Upper lobe of right lung (tissue), 1 donor: ENCODE measurements around the gene AHDC1. TPM values are rescaled to one million over a fixed set of nuclear protein-coding genes. Genes with fewer than 3 reads are reported as not detected.
A peak's percentile ranks its signal among the peaks of the same experiment; 100 is the strongest.

Source experiments
- ATAC-seq: fragments of 200-7000 bp; cut with Tn5 transposase; one replicate; pipeline ENCODE4 v1.9.1; 2020; ENCODE audit warnings: mild to moderate bottlenecking, moderate library complexity
- DNase-seq: peaks from one replicate; pipeline ENCODE4 v3.0.0-alpha.2; 2020
- H3K27ac ChIP-seq: fragments of 200-600 bp; one replicate; pipeline ENCODE4 v1.8.0; 2022
- H3K27me3 ChIP-seq: fragments of 200-600 bp; one replicate; pipeline ENCODE4 v1.8.0; 2022; ENCODE audit warnings: mild to moderate bottlenecking
- H3K36me3 ChIP-seq: fragments of 200-600 bp; one replicate; pipeline ENCODE4 v1.8.0; 2022
- H3K4me1 ChIP-seq: fragments of 200-600 bp; one replicate; pipeline ENCODE4 v1.8.0; 2022
- H3K4me3 ChIP-seq: fragments of 200-600 bp; one replicate; pipeline ENCODE4 v1.8.0; 2022; ENCODE audit warnings: mild to moderate bottlenecking
- H3K9me3 ChIP-seq: fragments of 200-600 bp; one replicate; pipeline ENCODE4 v1.8.0; 2022
- CTCF ChIP-seq: fragments of 200-600 bp; IDR thresholded peaks from one replicate; pipeline ENCODE4 v1.8.0; 2022; ENCODE audit warnings: antibody characterized with exemption
- intact Hi-C: fragments of 100-400 bp; cut with DNase I; formaldehyde crosslinking; loops from one replicate; pipeline ENCODE4 v1.11.0; 2022
- long read RNA-seq: library from polyadenylated mRNA; unstranded; transcript quantifications from one replicate; pipeline ENCODE4 v2.0.0, GENCODE V29; 2021
- total RNA-seq: library from RNA; stranded (reverse); fragmentation: NEBNext Ultra II Directional; extraction: Animal tissue kit (Norgen Biotek cat#: 25700); gene quantifications from one replicate; pipeline ENCODE4 v1.2.1, GENCODE V29; 2021
- donor health status: DM: no; HTN: yes; CAD: no; lungs with severe emphysema.

AHDC1 gene, protein sequence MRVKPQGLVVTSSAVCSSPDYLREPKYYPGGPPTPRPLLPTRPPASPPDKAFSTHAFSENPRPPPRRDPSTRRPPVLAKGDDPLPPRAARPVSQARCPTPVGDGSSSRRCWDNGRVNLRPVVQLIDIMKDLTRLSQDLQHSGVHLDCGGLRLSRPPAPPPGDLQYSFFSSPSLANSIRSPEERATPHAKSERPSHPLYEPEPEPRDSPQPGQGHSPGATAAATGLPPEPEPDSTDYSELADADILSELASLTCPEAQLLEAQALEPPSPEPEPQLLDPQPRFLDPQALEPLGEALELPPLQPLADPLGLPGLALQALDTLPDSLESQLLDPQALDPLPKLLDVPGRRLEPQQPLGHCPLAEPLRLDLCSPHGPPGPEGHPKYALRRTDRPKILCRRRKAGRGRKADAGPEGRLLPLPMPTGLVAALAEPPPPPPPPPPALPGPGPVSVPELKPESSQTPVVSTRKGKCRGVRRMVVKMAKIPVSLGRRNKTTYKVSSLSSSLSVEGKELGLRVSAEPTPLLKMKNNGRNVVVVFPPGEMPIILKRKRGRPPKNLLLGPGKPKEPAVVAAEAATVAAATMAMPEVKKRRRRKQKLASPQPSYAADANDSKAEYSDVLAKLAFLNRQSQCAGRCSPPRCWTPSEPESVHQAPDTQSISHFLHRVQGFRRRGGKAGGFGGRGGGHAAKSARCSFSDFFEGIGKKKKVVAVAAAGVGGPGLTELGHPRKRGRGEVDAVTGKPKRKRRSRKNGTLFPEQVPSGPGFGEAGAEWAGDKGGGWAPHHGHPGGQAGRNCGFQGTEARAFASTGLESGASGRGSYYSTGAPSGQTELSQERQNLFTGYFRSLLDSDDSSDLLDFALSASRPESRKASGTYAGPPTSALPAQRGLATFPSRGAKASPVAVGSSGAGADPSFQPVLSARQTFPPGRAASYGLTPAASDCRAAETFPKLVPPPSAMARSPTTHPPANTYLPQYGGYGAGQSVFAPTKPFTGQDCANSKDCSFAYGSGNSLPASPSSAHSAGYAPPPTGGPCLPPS (N-terminal part only)
- total RNA-seq = 34.2 TPM
- long read RNA-seq, partial matches to known transcripts = 21 of 28 reads
- long read RNA-seq, other reads (novel, unspliced or antisense) = 7 of 28 reads

DNA sequence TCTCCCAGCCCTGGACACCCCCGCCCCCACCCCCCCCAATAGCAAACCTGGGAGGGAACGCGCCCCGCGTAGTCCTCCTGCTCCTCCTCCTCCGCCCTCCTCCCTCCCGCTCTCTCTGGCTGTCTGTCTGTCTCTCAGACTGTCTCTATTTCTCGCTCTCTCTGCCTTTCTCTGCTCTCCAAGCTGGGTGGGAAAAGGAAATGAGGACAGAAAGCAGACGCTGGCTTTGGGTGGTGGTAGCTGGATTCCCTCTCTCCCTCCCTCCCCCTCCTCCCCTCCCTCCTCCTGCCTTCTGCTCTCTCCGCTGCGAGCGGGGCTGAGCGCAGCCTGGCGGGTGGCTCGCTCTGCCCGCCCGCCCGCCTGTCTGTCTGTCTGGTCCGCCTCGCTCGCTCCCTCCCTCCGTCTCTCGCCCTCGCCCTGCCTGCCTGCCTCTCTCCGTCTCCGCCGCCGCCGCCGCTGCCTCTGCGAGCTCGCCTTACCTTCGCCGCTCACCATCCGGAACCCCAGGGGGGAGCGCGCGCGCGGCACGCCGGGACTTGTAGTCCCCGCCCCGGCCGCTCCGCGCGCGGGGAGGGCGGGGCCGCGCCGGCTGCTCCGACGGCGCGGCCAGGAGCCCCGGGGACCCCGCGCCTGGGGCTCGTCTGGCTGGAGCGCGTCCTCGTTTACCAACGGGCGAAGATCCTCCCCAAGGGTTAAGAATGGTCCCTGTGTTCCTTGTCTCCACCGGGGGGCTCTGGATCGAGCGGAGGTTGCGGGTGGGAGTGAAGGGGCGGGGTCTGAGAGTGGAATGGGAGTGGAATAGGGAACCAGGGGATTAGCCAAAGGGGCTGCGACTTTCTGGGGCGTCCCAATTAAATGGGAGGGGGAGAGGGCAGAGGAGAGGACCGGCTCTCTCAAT is at the start of gene AHDC1:
TSS of gene AHDC1 (minus strand) at position 464 of the 898 bp plus-strand sequence. CDS start 52,029 bp downstream, outside the sequence.
- peak; percentile 96 for DNase-seq
- no peaks in the 10 kb centered on the region for H3K9me3 ChIP-seq
- intact Hi-C loops = loop anchor here (10.0 kb wide), 2 partner anchors 69 to 209 kb away; partner anchors contain the start of gene GPR3
- peak; percentile 84 for ATAC-seq
- H3K27me3 ChIP-seq = no peaks in the 10 kb centered on the region
- H3K4me1 ChIP-seq = peaks cover 38% of the 10 kb centered on the region
- peak within 1 kb of the TSS; percentile 82 for H3K4me3 ChIP-seq
- H3K27ac ChIP-seq = peak within 1 kb of the TSS; percentile 81
- H3K36me3 ChIP-seq = no peaks in the 10 kb centered on the region
- TF ChIP-seq CTCF = no peak

DNA sequence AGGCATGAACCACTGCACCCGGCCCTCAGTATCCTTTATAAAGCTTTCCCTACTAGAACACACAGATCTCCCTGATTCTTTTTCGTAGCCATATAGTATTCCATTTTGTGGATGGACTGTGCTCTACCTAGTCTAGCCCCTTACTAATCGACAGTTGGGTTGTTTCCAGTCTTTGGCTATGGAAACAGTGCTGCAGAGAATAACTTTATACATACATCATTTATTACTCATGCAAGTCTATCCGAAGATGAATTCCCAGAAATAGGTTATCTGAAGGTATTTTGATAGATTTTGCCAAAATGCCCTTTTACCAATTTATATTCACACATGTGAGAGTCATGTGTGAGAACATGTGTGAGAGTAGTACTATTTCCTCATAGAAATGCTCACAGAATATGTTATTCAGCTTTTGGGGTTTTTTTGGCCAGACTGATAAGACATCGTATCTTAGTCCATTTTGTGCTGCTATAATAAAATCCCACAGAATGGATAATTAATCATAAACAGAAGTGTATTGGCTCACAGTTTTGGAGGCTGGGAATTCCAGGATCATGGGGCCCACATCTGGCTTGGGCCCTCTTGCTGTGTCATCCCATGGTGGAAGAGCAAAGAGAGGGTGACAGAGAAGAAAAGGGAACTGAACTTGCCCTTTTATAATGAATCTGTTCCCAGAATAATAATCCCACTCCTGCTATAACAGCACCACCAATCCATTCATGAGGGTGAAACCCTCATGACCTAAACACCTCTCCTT is 48.3 kb upstream of the AHDC1 start:
- intact Hi-C loops = no loop called here
- no peak for ATAC-seq
- Histone ChIP-seq H3K9me3 (no peaks in the 10 kb centered on the region), H3K4me3 (no peak overlapping the region), H3K27me3 (no peaks in the 10 kb centered on the region), H3K4me1 (peaks cover 18% of the 10 kb centered on the region), H3K27ac (no peak overlapping the region), H3K36me3 (no peaks in the 10 kb centered on the region)
- TF ChIP-seq CTCF = no peak
- no peak for DNase-seq

GRCh38 chr1:27650539-27651175 is 46.7 kb upstream of the AHDC1 start:
- no peak overlapping the region for H3K4me3 ChIP-seq
- DNase-seq (no peak), ATAC-seq (peak; percentile 67)
- no peaks in the 10 kb centered on the region for H3K9me3 ChIP-seq
- no peak for TF ChIP-seq CTCF
- H3K27me3 ChIP-seq = no peaks in the 10 kb centered on the region
- intact Hi-C loops = no loop called here
- no peaks in the 10 kb centered on the region for H3K36me3 ChIP-seq
- H3K27ac ChIP-seq = peak overlapping the region; percentile 51
- H3K4me1 ChIP-seq = peaks cover 14% of the 10 kb centered on the region

- H3K9me3 ChIP-seq = no peaks in the 10 kb centered on the region
- no peaks in the 10 kb centered on the region for H3K27me3 ChIP-seq
- intact Hi-C loops = no loop called here
- no peak for TF ChIP-seq CTCF
- DNase-seq (no peak), ATAC-seq (no peak)
- no peaks in the 10 kb centered on the region for H3K36me3 ChIP-seq
- peaks cover 9% of the 10 kb centered on the region for H3K4me1 ChIP-seq
- peak overlapping the region; percentile 51 for H3K27ac ChIP-seq
- H3K4me3 ChIP-seq = no peak overlapping the region
These were observed 46.2 kb upstream of the AHDC1 start for GRCh38 chr1:27650171-27650538.
